Esophagus muscularis mucosa (tissue), 4 donors: ENCODE results near the gene PTPN9. TPM values are rescaled to one million over a fixed set of nuclear protein-coding genes. Genes with fewer than 3 reads are reported as not detected.

Experiments used
- DNase-seq: peaks from one replicate; pipeline ENCODE4 v3.0.0-alpha.2; 2017; ENCODE audit errors: extremely low spot score
- H3K27ac ChIP-seq, 4 donors: fragments of 200-600 bp; sonication (generic); replicated peaks in 1 of 4; 1 replicate in 3 of 4; 2 replicates in 1 of 4; pipeline ENCODE4 v1.5.1; 2016 to 2019; ENCODE audit warnings: mild to moderate bottlenecking in 1 of 4
- H3K27me3 ChIP-seq, 4 donors: fragments of 200-600 bp; sonication (generic); one replicate each; pipeline versions ENCODE4 v1.5.1 to v1.6.0; 2016 to 2019
- H3K36me3 ChIP-seq, 4 donors: fragments of 200-600 bp; sonication (generic); one replicate each; pipeline ENCODE4 v1.5.1; 2016 to 2019
- H3K4me1 ChIP-seq, 4 donors: fragments of 200-600 bp; sonication (generic); one replicate each; pipeline ENCODE4 v1.5.1; 2016 to 2019
- H3K4me3 ChIP-seq, 4 donors: fragments of 200-600 bp; sonication (generic); 1 replicate in 2 of 4; 2 replicates in 2 of 4; pipeline ENCODE4 v1.5.1; 2016 to 2019; ENCODE audit warnings: mild to moderate bottlenecking in 4 of 4, moderate library complexity in 1 of 4
- H3K9me3 ChIP-seq, 4 donors: fragments of 200-600 bp; sonication (generic); 1 replicate in 3 of 4; 2 replicates in 1 of 4; pipeline ENCODE4 v1.5.1; 2016 to 2019
- EP300 ChIP-seq: sonication (generic); formaldehyde crosslinking; IDR thresholded peaks from one replicate; pipeline ENCODE4 v1.6.1; 2017; ENCODE audit warnings: antibody characterized with exemption
- POLR2A ChIP-seq: fragments of 450-650 bp; IDR thresholded peaks from one replicate; pipeline ENCODE4 v1.6.1; 2017; ENCODE audit warnings: antibody characterized with exemption, moderate library complexity, mild to moderate bottlenecking, low read depth
- POLR2AphosphoS5 ChIP-seq, 2 donors: sonication (generic); formaldehyde crosslinking; IDR thresholded peaks; one replicate each; pipeline ENCODE4 v1.6.1; 2017; ENCODE audit warnings: antibody characterized with exemption in 2 of 2
- WGBS: methylation state at CpG from one replicate; pipeline ENCODE4 v1.1.5; 2018; 5-methylcytosine and 5-hydroxymethylcytosine counted together
- intact Hi-C: fragments of 100-400 bp; cut with DNase I; formaldehyde crosslinking; loops from one replicate; pipeline ENCODE4 v1.15.1; 2023
- total RNA-seq, 4 donors: library from RNA; depleted of rRNA; stranded (reverse); fragments of >200 nt; gene quantifications; one replicate each; pipeline versions ENCODE4 v1.1.0 to v1.2.1, GENCODE V29; 2016
- TF ChIP-seq, protein P1 (sequence below), 3 experiments: fragments of 200-600 bp in 2 of 3; fragments of 450-650 bp in 1 of 3; sonication (generic) in 2 of 3; IDR thresholded peaks; one replicate each; pipeline ENCODE4 v1.5.1; 2017 to 2019; ENCODE audit warnings: antibody characterized with exemption in 3 of 3, mild to moderate bottlenecking in 2 of 3, moderate library complexity in 1 of 3

PTPN9 gene
- total RNA-seq, 4 donors from 2014 or later: 20.3 to 31.6 (median 27.5) TPM

DNA sequence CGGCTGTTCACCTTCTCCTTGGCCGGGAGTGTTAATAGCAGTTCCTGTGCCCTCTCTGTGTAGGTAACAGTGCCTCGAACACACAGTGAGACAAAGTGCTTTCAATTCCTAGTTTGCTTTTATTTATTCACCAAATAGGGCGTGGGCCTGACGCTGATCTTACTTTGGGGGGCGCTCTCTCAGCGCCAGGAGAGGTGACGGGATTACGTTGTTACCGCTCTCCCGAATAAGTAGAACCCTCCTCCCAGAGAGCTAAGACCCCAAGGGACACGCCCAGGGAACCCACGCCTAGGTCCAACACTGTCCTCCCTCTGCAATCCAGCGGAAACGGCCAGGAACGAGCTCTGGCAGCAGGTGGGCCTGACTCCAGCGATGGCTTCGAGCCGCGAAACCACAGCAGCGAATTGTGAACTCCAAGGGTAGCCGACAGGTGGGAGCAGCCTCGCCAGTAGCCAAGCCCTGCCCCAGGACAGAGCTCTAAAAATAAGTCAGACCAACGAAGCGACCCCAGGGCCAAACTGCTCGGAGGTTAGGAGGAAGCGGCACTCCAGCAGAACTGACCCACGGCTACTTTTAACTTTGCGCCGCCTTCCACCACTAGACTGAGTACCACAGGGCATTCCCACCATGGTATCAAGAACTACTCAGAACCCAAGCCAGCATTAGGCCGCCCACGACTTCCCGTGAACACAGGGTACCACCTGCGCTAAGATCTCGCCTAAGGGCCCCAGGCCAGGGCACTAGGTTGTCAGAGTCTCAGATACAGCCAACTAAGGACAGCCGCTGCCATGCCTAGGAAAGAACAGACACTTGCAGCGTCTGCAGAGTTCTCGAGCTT, 126.0 kb downstream of the PTPN9 start:
- H3K36me3 ChIP-seq: no peaks in the 10 kb centered on the region
- TF ChIP-seq, protein P1, sequence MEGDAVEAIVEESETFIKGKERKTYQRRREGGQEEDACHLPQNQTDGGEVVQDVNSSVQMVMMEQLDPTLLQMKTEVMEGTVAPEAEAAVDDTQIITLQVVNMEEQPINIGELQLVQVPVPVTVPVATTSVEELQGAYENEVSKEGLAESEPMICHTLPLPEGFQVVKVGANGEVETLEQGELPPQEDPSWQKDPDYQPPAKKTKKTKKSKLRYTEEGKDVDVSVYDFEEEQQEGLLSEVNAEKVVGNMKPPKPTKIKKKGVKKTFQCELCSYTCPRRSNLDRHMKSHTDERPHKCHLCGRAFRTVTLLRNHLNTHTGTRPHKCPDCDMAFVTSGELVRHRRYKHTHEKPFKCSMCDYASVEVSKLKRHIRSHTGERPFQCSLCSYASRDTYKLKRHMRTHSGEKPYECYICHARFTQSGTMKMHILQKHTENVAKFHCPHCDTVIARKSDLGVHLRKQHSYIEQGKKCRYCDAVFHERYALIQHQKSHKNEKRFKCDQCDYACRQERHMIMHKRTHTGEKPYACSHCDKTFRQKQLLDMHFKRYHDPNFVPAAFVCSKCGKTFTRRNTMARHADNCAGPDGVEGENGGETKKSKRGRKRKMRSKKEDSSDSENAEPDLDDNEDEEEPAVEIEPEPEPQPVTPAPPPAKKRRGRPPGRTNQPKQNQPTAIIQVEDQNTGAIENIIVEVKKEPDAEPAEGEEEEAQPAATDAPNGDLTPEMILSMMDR (IDR thresholded peaks at IDR 0.05): peak in 2 of 3 experiments; percentile 4 to 18
- no peak for TF ChIP-seq POLR2A
- peak; percentile 92 for DNase-seq
- intact Hi-C loops: loop anchor here (5.0 kb wide), 1 partner anchor 124 kb away; the partner anchor contains the start of gene PTPN9
- H3K4me3 ChIP-seq: peak overlapping the region; percentile 88 to 95 (median 92)
- peak overlapping the region; percentile 97 to 100 (median 98) for H3K27ac ChIP-seq
- H3K4me1 ChIP-seq: peaks cover 26 to 44% (median 38%) of the 10 kb centered on the region in 4 donors
- no peaks in the 10 kb centered on the region for H3K9me3 ChIP-seq
- H3K27me3 ChIP-seq: no peaks in the 10 kb centered on the region
- 0% methylated on average over 13 of the region's 38 CpGs for WGBS

DNA sequence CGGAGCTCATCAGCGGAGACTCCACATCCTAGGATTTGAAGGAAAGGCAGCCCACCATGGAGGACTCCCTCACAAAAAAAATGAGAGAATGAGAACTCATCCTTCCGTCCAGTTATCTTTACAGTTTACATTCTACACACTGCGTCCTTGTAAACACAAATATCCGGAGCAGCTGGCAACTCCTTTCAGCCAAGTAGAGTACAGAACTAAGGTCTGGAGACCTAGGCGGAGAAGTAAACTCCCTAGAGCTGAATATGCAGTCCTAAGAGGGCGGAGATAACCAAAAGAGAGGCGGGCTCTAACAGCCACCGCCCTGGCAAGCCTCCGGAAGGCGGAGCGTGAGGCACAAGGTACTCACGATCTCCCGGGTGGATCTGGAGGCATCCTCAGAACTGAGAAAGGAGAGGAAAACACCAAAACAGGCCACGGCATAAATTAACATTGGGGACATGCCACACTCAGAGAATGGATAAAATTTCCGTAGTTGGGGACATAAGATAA, 126.7 kb downstream of the PTPN9 start:
- Histone ChIP-seq H3K4me1 (peaks cover 26 to 50% (median 45%) of the 10 kb centered on the region in 4 donors), H3K27me3 (no peaks in the 10 kb centered on the region), H3K27ac (peak overlapping the region; percentile 97 to 100 (median 98)), H3K9me3 (no peaks in the 10 kb centered on the region), H3K4me3 (peak overlapping the region; percentile 88 to 95 (median 92)), H3K36me3 (no peaks in the 10 kb centered on the region)
- WGBS: under 1% methylated on average over 16 of the region's 16 CpGs
- peak; percentile 96 for DNase-seq
- TF ChIP-seq POLR2AphosphoS5 (IDR thresholded peaks at IDR 0.05) (peak in 1 of 2 donors; percentile 55), POLR2A (no peak)
- intact Hi-C loops: loop anchor here (5.0 kb wide), 1 partner anchor 125 kb away; the partner anchor contains the start of gene PTPN9

DNA sequence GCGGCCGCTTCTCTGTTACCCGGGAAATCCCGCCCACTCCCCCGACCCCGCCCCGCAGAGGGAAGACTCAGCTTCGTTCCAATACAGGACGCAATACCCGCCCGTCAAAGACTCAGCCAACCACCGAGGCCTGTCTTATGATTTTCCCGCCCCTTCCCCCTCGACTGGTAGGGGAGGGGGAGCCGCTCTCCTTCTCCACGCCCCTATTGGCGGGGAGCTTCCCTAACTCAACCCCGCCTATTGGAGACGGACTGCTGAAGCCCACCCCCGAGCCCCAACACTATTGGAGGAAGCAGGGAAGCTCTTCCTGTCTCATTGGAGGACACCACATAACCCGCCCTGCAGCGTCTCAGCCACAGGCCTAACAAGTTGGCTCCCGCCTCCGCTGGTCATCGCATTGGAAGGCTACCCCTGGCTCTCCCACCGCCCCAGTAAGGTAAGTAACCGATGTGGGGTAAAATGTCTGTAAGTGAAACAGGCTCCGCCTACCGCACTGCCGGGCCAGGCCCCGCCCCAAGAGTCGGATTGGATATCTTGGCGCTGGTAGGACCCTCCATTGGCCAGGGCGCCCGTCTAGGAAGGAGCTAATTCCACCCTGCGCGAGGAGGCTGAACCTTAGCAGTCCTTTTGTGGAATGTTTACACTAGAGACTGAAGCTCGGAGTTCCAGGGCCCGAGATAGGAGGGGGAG, 127.3 kb downstream of the PTPN9 start, which contains the start of gene SIN3A:
SIN3A (minus strand) TSS at position 17 of the 690 bp plus-strand sequence. CDS start 21,315 bp downstream, outside the sequence.
- WGBS: 1% methylated on average over 34 of the region's 39 CpGs
- intact Hi-C loops: loop anchor here (5.0 kb wide), 1 partner anchor 125 kb away; the partner anchor contains the start of gene PTPN9
- H3K9me3 ChIP-seq: no peaks in the 10 kb centered on the region
- H3K27me3 ChIP-seq: no peaks in the 10 kb centered on the region
- peak within 1 kb of the TSS; percentile 97 to 100 (median 100) for H3K27ac ChIP-seq
- no peaks in the 10 kb centered on the region for H3K36me3 ChIP-seq
- peaks cover 26 to 56% (median 50%) of the 10 kb centered on the region in 4 donors for H3K4me1 ChIP-seq
- H3K4me3 ChIP-seq: peak within 1 kb of the TSS; percentile 88 to 95 (median 92)
- TF ChIP-seq POLR2AphosphoS5 (IDR thresholded peaks at IDR 0.05) (peak in 1 of 2 donors; percentile 90), EP300 (no peak)
- peak; percentile 100 for DNase-seq

DNA sequence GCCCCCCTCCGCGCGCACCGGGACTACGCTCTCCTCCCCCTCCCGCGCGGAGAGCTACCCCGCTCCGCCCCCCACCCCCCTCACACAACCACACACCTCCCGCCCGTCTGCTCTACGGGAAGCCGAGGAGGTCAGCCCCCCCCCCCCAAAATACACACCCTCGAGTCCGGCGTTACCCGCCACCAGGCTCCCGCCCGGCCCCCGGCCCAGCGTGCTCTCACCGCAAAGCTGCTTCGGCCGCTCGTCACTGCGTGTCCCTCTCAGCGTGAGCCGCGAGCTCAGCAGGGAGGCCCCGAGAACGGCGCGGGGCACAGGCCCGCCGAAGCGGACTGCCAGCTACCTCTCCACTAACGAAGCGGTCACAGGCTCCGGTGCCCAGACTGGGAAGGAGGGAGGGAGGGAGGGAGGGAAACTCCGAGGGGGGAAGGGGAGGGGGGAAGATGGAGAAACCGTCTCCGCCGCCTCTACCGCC, 127.9 kb downstream of the PTPN9 start:
- H3K36me3 ChIP-seq: no peaks in the 10 kb centered on the region
- DNase-seq: no peak
- no peaks in the 10 kb centered on the region for H3K27me3 ChIP-seq
- no peaks in the 10 kb centered on the region for H3K9me3 ChIP-seq
- TF ChIP-seq EP300: no peak
- TF ChIP-seq POLR2A: peak; percentile 12
- intact Hi-C loops: loop anchor here (5.0 kb wide), 1 partner anchor 126 kb away; the partner anchor contains the start of gene PTPN9
- peaks cover 26 to 57% (median 51%) of the 10 kb centered on the region in 4 donors for H3K4me1 ChIP-seq
- peak overlapping the region; percentile 88 to 95 (median 89) for H3K4me3 ChIP-seq
- 0% methylated on average over 2 of the region's 45 CpGs for WGBS
- peak overlapping the region; percentile 97 to 100 (median 100) for H3K27ac ChIP-seq

DNA sequence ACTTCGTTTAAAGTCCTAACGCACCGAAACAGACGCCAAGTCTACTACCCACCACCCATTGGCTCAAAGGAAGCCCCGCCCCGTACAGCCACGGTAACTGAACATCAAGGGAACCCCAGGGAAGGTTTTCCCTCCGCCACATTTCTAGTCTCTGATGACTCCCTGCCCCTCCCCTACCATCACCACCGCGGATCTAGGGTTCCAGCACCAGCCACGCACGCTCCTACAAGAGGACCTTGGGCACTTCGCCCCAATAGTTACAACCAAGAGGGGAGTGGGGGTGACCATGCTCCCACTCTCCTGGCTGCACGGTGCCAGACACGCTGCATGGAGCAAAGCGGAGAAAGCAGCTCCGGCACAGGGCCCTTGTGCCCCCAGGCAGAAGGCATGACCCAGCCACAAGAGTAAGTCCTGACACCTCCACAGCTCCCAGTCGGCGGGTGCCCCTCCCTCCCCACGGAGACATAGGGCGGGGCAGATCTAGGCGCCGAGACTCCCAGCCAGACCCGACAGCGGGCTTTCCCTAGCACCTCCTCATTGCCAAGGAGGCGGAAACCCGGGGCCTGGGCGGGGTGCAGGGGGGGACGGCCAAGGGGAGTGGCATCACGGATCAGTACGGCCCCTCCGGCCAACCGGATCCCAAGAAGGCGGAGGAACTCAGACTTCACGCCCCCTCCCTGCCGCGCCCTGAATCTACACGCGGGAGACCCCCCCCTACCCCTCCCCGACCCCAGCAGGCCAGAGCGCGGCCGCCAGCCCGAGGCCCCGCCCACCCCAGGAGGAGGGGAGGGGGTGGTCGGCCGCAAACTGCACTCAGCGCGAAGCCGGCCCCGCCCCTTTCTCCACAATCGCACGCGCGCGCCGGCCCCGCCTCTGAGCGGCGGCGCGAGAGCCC, 128.6 kb downstream of the PTPN9 start:
- no peaks in the 10 kb centered on the region for H3K27me3 ChIP-seq
- no peaks in the 10 kb centered on the region for H3K36me3 ChIP-seq
- peaks cover 26 to 61% (median 50%) of the 10 kb centered on the region in 4 donors for H3K4me1 ChIP-seq
- H3K9me3 ChIP-seq: no peaks in the 10 kb centered on the region
- peak; percentile 99 for DNase-seq
- peak overlapping the region; percentile 88 to 95 (median 89) for H3K4me3 ChIP-seq
- 0% methylated on average over 16 of the region's 62 CpGs for WGBS
- H3K27ac ChIP-seq: peak overlapping the region; percentile 97 to 100 (median 100)
- TF ChIP-seq, protein P1 (IDR thresholded peaks at IDR 0.05): no peak
- TF ChIP-seq POLR2AphosphoS5 (IDR thresholded peaks at IDR 0.05) (peak in 1 of 2 donors; percentile 70), POLR2A (no peak), EP300 (no peak)
- intact Hi-C loops: loop anchor here (5.0 kb wide), 1 partner anchor 127 kb away; the partner anchor contains the start of gene PTPN9
